Upper lobe of right lung (tissue), 1 donor: ENCODE measurements around the gene SMAD2. TPM values are rescaled to one million over a fixed set of nuclear protein-coding genes. Genes with fewer than 3 reads are reported as not detected.

ENCODE experiments used
- ATAC-seq: fragments of 200-7000 bp; cut with Tn5 transposase; one replicate; pipeline ENCODE4 v1.9.1; 2020; ENCODE audit warnings: mild to moderate bottlenecking, moderate library complexity
- DNase-seq: peaks from one replicate; pipeline ENCODE4 v3.0.0-alpha.2; 2020
- H3K27ac ChIP-seq: fragments of 200-600 bp; one replicate; pipeline ENCODE4 v1.8.0; 2022
- H3K27me3 ChIP-seq: fragments of 200-600 bp; one replicate; pipeline ENCODE4 v1.8.0; 2022; ENCODE audit warnings: mild to moderate bottlenecking
- H3K36me3 ChIP-seq: fragments of 200-600 bp; one replicate; pipeline ENCODE4 v1.8.0; 2022
- H3K4me1 ChIP-seq: fragments of 200-600 bp; one replicate; pipeline ENCODE4 v1.8.0; 2022
- H3K4me3 ChIP-seq: fragments of 200-600 bp; one replicate; pipeline ENCODE4 v1.8.0; 2022; ENCODE audit warnings: mild to moderate bottlenecking
- H3K9me3 ChIP-seq: fragments of 200-600 bp; one replicate; pipeline ENCODE4 v1.8.0; 2022
- intact Hi-C: fragments of 100-400 bp; cut with DNase I; formaldehyde crosslinking; loops from one replicate; pipeline ENCODE4 v1.11.0; 2022
- total RNA-seq: library from RNA; stranded (reverse); fragmentation: NEBNext Ultra II Directional; extraction: Animal tissue kit (Norgen Biotek cat#: 25700); gene quantifications from one replicate; pipeline ENCODE4 v1.2.1, GENCODE V29; 2021
- TF ChIP-seq, protein P1 (sequence below): fragments of 200-600 bp; IDR thresholded peaks from one replicate; pipeline ENCODE4 v1.8.0; 2022; ENCODE audit warnings: antibody characterized with exemption
- donor health status: DM: no; HTN: yes; CAD: no; lungs with severe emphysema.

SMAD2 gene
- total RNA-seq, 1 donor from 2014 or later: 160 TPM

DNA sequence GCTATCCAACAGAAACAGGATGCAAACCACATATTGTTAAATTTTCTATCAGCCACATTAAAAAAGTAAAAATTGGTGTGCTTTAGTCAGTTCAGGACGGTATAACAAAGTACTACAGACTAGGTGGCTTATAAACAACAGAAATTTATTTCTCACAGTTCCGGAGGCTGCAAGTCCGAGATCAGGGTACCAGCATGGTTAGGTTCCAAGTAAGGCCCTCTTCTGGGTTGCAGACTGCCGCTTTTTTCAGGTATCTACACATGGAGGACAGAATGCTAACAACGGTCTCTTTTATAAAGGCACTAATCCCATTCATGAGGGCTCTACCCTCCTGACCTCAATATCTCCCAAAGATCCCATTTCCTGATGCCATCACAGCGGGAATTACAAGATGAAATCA is 10.5 kb downstream of the SMAD2 start:
- Histone ChIP-seq H3K27ac (no peak overlapping the region), H3K27me3 (no peaks in the 10 kb centered on the region), H3K4me1 (peaks cover 29% of the 10 kb centered on the region), H3K36me3 (no peaks in the 10 kb centered on the region), H3K9me3 (no peaks in the 10 kb centered on the region), H3K4me3 (no peak overlapping the region)
- DNase-seq (no peak), ATAC-seq (no peak)
- intact Hi-C loops: no loop called here
- TF ChIP-seq, protein P1, sequence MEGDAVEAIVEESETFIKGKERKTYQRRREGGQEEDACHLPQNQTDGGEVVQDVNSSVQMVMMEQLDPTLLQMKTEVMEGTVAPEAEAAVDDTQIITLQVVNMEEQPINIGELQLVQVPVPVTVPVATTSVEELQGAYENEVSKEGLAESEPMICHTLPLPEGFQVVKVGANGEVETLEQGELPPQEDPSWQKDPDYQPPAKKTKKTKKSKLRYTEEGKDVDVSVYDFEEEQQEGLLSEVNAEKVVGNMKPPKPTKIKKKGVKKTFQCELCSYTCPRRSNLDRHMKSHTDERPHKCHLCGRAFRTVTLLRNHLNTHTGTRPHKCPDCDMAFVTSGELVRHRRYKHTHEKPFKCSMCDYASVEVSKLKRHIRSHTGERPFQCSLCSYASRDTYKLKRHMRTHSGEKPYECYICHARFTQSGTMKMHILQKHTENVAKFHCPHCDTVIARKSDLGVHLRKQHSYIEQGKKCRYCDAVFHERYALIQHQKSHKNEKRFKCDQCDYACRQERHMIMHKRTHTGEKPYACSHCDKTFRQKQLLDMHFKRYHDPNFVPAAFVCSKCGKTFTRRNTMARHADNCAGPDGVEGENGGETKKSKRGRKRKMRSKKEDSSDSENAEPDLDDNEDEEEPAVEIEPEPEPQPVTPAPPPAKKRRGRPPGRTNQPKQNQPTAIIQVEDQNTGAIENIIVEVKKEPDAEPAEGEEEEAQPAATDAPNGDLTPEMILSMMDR: no peak

DNA sequence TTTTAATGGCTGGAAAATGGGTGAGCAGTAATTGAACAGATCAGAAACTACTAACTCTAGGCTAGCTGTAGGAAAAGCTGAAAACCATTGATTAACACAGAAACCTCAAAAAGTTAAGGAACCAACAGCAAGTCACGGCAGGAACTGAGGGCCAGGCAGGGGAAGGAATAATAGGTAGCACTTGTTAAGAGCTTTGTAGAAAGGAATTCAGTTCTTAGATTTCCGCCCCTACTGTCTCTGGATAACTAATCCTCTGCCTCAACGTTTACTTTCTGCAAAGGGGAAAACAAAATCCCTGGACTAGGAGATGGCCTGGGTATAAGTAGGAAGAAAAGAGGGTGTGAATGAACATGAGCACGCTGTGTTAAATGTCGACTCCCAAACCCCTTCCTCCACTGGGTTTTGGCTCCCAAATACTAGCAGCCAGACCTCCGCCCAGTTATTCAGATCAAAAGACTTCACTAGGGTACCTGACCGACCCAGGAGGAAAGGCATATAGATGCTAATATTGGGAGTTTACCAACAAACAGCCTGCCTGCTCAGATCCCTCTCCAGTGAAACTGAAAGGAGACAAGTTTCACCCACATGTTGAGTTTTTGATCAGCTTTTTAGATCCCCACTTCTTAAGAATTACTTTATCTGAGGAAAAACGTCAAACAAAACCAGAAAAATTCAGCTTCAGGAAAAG is 12.4 kb downstream of the SMAD2 start:
- DNase-seq (no peak), ATAC-seq (no peak)
- Histone ChIP-seq H3K4me3 (no peak overlapping the region), H3K36me3 (no peaks in the 10 kb centered on the region), H3K27me3 (no peaks in the 10 kb centered on the region), H3K27ac (no peak overlapping the region), H3K4me1 (peaks cover 27% of the 10 kb centered on the region), H3K9me3 (no peaks in the 10 kb centered on the region)
- TF ChIP-seq, protein P1: no peak
- intact Hi-C loops: no loop called here

DNA sequence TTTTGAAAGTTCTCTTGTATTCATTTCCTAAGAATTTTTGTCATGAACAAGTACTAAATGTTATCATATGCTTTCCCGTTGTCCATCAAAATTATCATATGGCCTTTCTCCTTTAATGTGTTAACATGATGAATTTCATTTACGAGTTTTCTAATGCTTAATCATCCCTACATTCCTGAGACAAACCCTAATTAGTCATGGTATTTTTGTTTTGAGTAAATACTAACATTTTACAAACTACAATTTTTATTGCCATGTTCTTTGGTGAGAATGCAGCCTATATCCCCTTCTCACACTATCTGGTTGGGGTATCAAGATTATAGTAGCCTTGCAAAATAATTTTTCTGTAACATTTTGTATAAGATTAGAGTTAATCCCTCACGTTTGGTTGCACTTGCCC is 14.5 kb downstream of the SMAD2 start:
- no peaks in the 10 kb centered on the region for H3K27me3 ChIP-seq
- intact Hi-C loops: no loop called here
- no peak overlapping the region for H3K27ac ChIP-seq
- H3K36me3 ChIP-seq: no peaks in the 10 kb centered on the region
- no peak for DNase-seq
- TF ChIP-seq, protein P1: no peak
- no peak for ATAC-seq
- H3K4me1 ChIP-seq: peaks cover 28% of the 10 kb centered on the region
- no peaks in the 10 kb centered on the region for H3K9me3 ChIP-seq
- no peak overlapping the region for H3K4me3 ChIP-seq

DNA sequence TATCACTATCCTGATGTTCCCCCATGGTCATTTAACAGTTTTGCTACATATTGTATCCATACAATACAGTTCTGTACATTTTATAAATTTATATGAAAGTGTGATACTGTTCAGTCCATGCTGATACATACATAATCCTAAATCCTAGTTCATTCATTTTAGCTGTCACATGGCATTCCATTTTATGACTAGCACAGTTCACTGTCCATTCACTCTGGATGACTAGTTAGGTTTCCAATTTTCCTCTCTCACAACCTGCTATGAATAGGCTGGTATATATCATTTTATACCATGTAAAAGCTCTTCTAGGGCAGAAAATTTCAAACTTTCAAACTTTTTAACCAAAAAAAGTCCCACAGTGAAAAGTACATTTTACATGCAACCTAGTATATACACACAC is 15.2 kb downstream of the SMAD2 start:
- Histone ChIP-seq H3K27ac (no peak overlapping the region), H3K9me3 (no peaks in the 10 kb centered on the region), H3K4me3 (no peak overlapping the region), H3K36me3 (no peaks in the 10 kb centered on the region), H3K4me1 (peaks cover 28% of the 10 kb centered on the region), H3K27me3 (no peaks in the 10 kb centered on the region)
- intact Hi-C loops: no loop called here
- TF ChIP-seq, protein P1: no peak
- DNase-seq (no peak), ATAC-seq (no peak)

DNA sequence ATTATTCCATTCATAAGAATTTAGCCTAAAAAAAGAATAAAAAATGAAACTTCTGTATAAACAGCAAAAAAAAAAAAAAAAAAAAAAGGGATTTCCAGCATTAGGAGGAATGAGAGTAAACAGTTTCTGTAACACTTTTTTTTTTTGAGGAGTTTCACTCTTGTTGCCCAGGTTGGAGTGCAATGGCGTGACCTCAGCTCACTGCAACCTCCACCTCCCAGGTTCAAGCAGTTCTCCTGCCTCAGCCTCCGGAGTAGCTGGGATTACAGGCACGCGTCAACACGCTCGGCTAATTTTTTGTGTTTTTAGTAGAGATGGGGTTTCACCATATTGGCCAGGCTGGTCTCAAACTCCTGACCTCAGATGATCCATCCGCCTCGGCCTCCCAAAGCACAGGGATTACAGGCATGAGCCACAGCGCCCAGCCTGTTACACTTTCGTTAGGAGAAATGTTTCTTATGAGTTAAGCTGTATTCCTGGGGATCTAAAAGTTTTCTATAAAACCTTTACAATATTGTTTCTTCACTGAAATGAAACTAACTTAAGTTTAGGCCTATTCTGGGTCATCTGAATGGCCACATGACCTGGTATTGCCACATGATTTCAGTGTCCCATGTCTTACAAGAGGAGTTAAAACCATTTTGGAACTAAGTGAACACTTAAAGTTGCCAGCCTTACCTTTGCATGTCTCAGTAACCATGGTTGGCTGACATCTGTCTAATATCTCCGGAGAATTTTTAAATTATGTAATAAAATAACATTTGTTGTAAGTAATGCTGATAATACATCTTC is 17.5 kb downstream of the SMAD2 start:
- DNase-seq (no peak), ATAC-seq (peak; percentile 59)
- Histone ChIP-seq H3K27ac (no peak overlapping the region), H3K4me1 (peaks cover 26% of the 10 kb centered on the region), H3K36me3 (no peaks in the 10 kb centered on the region), H3K4me3 (no peak overlapping the region), H3K27me3 (no peaks in the 10 kb centered on the region), H3K9me3 (no peaks in the 10 kb centered on the region)
- TF ChIP-seq, protein P1: no peak
- intact Hi-C loops: no loop called here
